HepG2 (cell line): ENCODE data around the gene CD248. TPM values are rescaled to one million over a fixed set of nuclear protein-coding genes. Genes with fewer than 3 reads are reported as not detected.
A peak's percentile ranks its signal among the peaks of the same experiment; 100 is the strongest.

ENCODE experiments used
- ARNTL ChIP-seq: sonication (generic); formaldehyde crosslinking; IDR thresholded peaks from 2 replicates; pipeline ENCODE4 v1.4.0; 2020; ENCODE audit warnings: mild to moderate bottlenecking, missing genetic modification reagents
- HNF4A ChIP-seq: sonication (generic); formaldehyde crosslinking; IDR thresholded peaks from 2 replicates; pipeline ENCODE4 v1.4.0; 2020; ENCODE audit warnings: missing genetic modification reagents
- IRF2 ChIP-seq: IDR thresholded peaks from 2 replicates; pipeline ENCODE4 v1.6.1; 2018; ENCODE audit warnings: missing genetic modification reagents, missing compliant biosample characterization
- KDM4B ChIP-seq: sonication (generic); formaldehyde crosslinking; IDR thresholded peaks from 2 replicates; pipeline ENCODE4 v1.4.0; 2020; ENCODE audit warnings: missing genetic modification reagents
- MAFF ChIP-seq: IDR thresholded peaks from 2 replicates; pipeline ENCODE4 v1.6.1; 2011; ENCODE audit warnings: low read depth, low read length, improper control_type of control experiment
- MIXL1 ChIP-seq: IDR thresholded peaks from 2 replicates; pipeline ENCODE4 v1.6.1; 2016
- MTA1 ChIP-seq: sonication (generic); formaldehyde crosslinking; IDR thresholded peaks from 2 replicates; pipeline ENCODE4 v1.4.0; 2020; ENCODE audit warnings: missing genetic modification reagents, mild to moderate bottlenecking, borderline replicate concordance
- NR2C2 ChIP-seq: sonication (generic); formaldehyde crosslinking; IDR thresholded peaks from 2 replicates; pipeline ENCODE4 v1.4.0; 2020; ENCODE audit warnings: missing genetic modification reagents, mild to moderate bottlenecking, moderate library complexity, borderline replicate concordance
- RFX5 ChIP-seq: IDR thresholded peaks from 2 replicates; pipeline ENCODE4 v1.6.1; 2011; ENCODE audit warnings: low read depth, low read length, improper control_type of control experiment
- RFXANK ChIP-seq: IDR thresholded peaks from 2 replicates; pipeline ENCODE4 v1.6.1; 2016
- SIX4 ChIP-seq: sonication (generic); formaldehyde crosslinking; IDR thresholded peaks from 2 replicates; pipeline ENCODE4 v1.4.0; 2020; ENCODE audit warnings: missing genetic modification reagents
- SMAD1 ChIP-seq: sonication (generic); formaldehyde crosslinking; IDR thresholded peaks from 2 replicates; pipeline ENCODE4 v1.4.0; 2020; ENCODE audit warnings: missing genetic modification reagents, low read depth, mild to moderate bottlenecking, borderline replicate concordance
- ZNF121 ChIP-seq: sonication (generic); formaldehyde crosslinking; IDR thresholded peaks from 2 replicates; pipeline ENCODE4 v1.5.0; 2020; ENCODE audit warnings: mild to moderate bottlenecking, missing genetic modification reagents
- ZNF225 ChIP-seq: sonication (generic); formaldehyde crosslinking; IDR thresholded peaks from 2 replicates; pipeline ENCODE4 v1.4.0; 2020; ENCODE audit warnings: mild to moderate bottlenecking, missing genetic modification reagents
- ZNF343 ChIP-seq: sonication (generic); formaldehyde crosslinking; IDR thresholded peaks from 2 replicates; pipeline ENCODE4 v1.4.0; 2020; ENCODE audit warnings: mild to moderate bottlenecking, missing genetic modification reagents
- ZNF383 ChIP-seq: sonication (generic); formaldehyde crosslinking; IDR thresholded peaks from 2 replicates; pipeline ENCODE4 v1.4.0; 2020; ENCODE audit warnings: missing genetic modification reagents, mild to moderate bottlenecking, borderline replicate concordance
- ZNF441 ChIP-seq: sonication (generic); formaldehyde crosslinking; IDR thresholded peaks from 2 replicates; pipeline ENCODE4 v1.7.0; 2021; ENCODE audit warnings: missing genetic modification reagents, borderline replicate concordance
- ZNF543 ChIP-seq: sonication (generic); formaldehyde crosslinking; IDR thresholded peaks from 2 replicates; pipeline ENCODE4 v1.4.0; 2020; ENCODE audit warnings: mild to moderate bottlenecking, missing genetic modification reagents
- ZNF598 ChIP-seq: sonication (generic); formaldehyde crosslinking; IDR thresholded peaks from 2 replicates; pipeline ENCODE4 v1.5.1; 2020; ENCODE audit warnings: mild to moderate bottlenecking, missing genetic modification reagents, borderline replicate concordance
- polyA plus RNA-seq, 8 experiments: library from polyadenylated mRNA; depleted of rRNA in 3 of 8; stranded (reverse) in 7 of 8; unstranded in 1 of 8; fragments of >200 nt; fragmentation: Illumina TruSeq in 4 of 8; extraction: Trizol in 4 of 8; gene quantifications; 2 replicates each; pipeline versions ENCODE4 v1.2.1 to v1.2.3, GENCODE V29; 2011 to 2016; ENCODE audit warnings: low read depth in 4 of 8, missing spikeins in 1 of 8, mixed read lengths in 1 of 8; ENCODE audit not compliant: insufficient read depth in 1 of 8
- total RNA-seq, 5 experiments: library from RNA; depleted of rRNA; stranded (reverse); fragments of >200 nt; fragmentation: Illumina TruSeq; extraction: Trizol; gene quantifications; 2 replicates each; pipeline ENCODE4 v1.2.3, GENCODE V29; 2016; ENCODE audit warnings: low read depth in 1 of 5
- TF ChIP-seq, protein P1 (sequence below): sonication (generic); formaldehyde crosslinking; IDR thresholded peaks from 2 replicates; pipeline ENCODE4 v1.8.0; 2022; ENCODE audit warnings: mild to moderate bottlenecking, missing genetic modification reagents, moderate library complexity
- TF ChIP-seq, protein P2 (sequence below): sonication (generic); formaldehyde crosslinking; IDR thresholded peaks from 2 replicates; pipeline ENCODE4 v1.4.0; 2020; ENCODE audit warnings: mild to moderate bottlenecking, missing genetic modification reagents

Gene CD248
- total and polyA plus RNA-seq, 2 of the 13 experiments (the other 11 are each of a cell fraction or from before 2014, with no cell fraction given) = 0.25 to 0.35 TPM

DNA sequence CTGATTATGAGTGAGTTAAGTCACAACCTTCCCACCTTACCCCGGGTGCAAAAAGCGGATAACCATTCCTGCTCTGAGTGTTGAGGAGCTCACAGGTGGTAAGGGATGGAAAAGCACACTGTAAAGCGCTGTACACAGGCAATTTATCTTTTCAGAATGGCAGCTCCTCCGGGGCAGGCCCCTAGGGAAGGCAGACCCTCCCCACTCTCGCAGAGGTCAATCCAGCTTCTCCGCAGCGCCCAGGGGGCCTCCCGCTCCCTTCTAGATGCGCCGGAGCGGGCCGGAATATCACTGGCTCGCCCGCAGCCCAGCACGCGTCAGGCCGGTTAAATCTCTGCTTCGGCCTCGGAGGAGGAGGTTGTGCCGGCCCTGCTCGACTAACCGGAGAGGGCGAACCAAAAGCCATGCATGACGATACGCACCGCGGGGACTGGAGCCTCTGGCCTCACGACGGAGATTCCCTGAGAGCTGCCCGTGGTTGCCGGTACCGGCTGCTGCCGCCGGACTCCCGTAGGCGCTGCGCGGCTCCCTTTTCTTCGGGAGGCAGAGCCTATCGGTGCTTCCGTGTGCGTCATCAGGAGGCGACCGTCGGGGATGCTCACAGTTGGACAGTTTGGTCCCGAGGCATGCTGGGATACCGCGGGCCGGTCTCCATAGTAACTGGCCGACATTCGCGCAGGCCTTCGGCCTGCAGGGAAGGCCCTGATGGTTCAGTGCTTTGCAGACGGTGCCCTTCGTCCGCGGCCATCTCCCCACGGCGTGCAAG, 27.9 kb upstream of the CD248 start, which contains the start of gene BRMS1 (continued):
- TF ChIP-seq ZNF343 (CRISPR knock-in tag) = 0 out of 2 replicates have a peak, but pooled peaks have one; percentile 43
- TF ChIP-seq ZNF383 (CRISPR knock-in tag) = no peak
- TF ChIP-seq, protein P1, sequence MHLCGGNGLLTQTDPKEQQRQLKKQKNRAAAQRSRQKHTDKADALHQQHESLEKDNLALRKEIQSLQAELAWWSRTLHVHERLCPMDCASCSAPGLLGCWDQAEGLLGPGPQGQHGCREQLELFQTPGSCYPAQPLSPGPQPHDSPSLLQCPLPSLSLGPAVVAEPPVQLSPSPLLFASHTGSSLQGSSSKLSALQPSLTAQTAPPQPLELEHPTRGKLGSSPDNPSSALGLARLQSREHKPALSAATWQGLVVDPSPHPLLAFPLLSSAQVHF (CRISPR knock-in tag) = no peak
- TF ChIP-seq MTA1 = peak; percentile 71; the same call in 1 of the 2 replicates
- TF ChIP-seq ZNF225 = 0 out of 2 replicates have a peak, but pooled peaks have one; percentile 70
- TF ChIP-seq ZNF121 = no peak
- no peak for TF ChIP-seq ZNF441 (CRISPR knock-in tag)
- TF ChIP-seq RFX5 = no peak
- peak; percentile 59; the same call in 1 of the 2 replicates for TF ChIP-seq NR2C2 (CRISPR knock-in tag)
- 0 out of 2 replicates have a peak, but pooled peaks have one; percentile 37 for TF ChIP-seq ARNTL (CRISPR knock-in tag)
- no peak for TF ChIP-seq MAFF
- TF ChIP-seq KDM4B (CRISPR knock-in tag) = peak; percentile 36; the same call in 1 of the 2 replicates
- peak; percentile 87; the same call in 1 of the 2 replicates for TF ChIP-seq SMAD1
- no peak for TF ChIP-seq SIX4 (CRISPR knock-in tag)
- TF ChIP-seq, protein P2, sequence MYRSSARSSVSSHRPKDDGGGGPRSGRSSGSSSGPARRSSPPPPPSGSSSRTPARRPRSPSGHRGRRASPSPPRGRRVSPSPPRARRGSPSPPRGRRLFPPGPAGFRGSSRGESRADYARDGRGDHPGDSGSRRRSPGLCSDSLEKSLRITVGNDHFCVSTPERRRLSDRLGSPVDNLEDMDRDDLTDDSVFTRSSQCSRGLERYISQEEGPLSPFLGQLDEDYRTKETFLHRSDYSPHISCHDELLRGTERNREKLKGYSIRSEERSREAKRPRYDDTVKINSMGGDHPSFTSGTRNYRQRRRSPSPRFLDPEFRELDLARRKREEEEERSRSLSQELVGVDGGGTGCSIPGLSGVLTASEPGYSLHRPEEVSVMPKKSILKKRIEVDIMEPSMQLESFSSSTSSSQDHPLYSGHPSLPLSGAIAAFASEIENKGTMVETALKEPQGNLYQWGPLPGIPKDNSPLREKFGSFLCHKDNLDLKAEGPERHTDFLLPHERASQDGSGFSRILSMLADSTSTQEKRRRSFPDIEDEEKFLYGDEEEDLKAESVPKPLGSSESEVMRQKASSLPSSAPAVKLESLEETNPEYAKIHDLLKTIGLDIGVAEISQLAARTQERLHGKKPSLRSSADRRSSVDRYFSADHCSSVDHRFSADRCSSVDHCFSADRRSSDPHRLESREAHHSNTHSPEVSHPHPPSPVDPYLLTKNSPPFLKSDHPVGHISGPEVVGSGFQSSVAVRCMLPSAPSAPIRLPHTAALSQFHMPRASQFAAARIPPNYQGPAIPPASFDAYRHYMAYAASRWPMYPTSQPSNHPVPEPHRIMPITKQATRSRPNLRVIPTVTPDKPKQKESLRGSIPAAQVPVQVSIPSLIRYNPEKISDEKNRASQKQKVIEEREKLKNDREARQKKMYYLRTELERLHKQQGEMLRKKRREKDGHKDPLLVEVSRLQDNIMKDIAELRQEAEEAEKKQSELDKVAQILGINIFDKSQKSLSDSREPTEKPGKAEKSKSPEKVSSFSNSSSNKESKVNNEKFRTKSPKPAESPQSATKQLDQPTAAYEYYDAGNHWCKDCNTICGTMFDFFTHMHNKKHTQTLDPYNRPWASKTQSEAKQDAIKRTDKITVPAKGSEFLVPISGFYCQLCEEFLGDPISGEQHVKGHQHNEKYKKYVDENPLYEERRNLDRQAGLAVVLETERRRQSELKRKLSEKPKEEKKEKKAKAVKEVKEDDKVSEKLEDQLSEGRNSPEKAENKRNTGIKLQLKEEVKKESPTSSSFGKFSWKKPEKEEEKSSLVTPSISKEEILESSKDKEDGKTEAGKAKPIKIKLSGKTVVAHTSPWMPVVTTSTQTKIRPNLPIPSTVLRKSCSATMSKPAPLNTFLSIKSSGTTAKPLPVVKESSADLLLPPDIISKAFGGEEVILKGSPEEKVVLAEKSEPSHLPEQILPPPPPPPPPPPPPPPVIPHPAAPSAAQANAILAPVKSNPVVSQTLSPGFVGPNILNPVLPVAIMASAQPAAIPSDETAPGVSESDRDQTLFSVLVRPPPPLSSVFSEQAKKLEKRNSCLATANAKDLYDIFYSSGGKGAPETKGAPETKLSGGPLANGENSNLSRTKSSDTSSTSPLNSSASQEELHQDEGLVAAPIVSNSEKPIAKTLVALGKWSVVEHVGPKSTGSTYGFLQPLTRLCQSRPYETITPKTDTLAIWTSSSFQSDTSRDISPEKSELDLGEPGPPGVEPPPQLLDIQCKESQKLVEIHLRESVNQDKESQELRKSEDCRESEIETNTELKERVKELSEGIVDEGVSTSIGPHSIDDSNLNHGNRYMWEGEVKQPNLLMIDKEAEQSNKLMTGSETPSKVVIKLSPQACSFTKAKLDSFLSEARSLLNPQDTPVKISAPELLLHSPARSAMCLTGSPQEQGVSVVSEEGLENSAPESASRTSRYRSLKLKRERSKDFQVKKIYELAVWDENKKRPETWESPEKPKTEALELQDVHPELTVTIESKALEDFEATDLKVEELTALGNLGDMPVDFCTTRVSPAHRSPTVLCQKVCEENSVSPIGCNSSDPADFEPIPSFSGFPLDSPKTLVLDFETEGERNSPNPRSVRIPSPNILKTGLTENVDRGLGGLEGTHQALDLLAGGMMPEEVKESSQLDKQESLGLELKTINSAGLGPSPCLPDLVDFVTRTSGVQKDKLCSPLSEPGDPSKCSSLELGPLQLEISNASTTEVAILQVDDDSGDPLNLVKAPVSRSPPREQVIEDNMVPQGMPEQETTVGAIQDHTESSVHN = peak; percentile 59; the same call in 1 of the 2 replicates
- 0 out of 2 replicates have a peak, but pooled peaks have one; percentile 40 for TF ChIP-seq MIXL1 (CRISPR knock-in tag)
- TF ChIP-seq RFXANK (CRISPR knock-in tag) = peak; percentile 36; the same call in 1 of the 2 replicates
- TF ChIP-seq IRF2 (CRISPR knock-in tag) = peak; percentile 86
- TF ChIP-seq ZNF598 (CRISPR knock-in tag) = 0 out of 2 replicates have a peak, but pooled peaks have one; percentile 19
- peak; percentile 74 for TF ChIP-seq ZNF543 (CRISPR knock-in tag)
- no peak for TF ChIP-seq HNF4A (CRISPR knock-in tag)
